ENCODE results near the gene FOCAD.
"Not testable (repeated sequence)": the region's sequence is repeated elsewhere in the genome, so short reads cannot be mapped to it uniquely, and the experiment has no call there.

Gene FOCAD

DNA sequence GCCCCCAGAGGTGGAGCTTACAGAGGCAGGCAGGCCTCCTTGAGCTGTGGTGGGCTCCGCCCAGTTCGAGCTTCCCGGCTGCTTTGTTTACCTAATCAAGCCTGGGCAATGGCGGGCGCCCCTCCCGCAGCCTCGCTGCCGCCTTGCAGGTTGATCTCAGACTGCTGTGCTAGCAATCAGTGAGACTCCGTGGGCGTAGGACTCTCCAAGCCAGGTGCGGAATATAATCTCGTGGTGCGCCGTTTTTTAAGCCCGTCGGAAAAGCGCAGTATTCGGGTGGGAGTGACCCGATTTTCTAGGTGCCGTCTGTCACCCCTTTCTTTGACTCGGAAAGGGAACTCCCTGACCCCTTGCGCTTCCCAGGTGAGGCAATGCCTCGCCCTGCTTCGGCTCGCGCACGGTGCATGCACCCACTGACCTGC lies 25.8 kb upstream of the FOCAD start:
- not testable (repeated sequence) for H3K27me3 ChIP-seq (ENCODE audit: control insufficient read depth in 3 of 3, insufficient read depth in 3 of 3, low read depth in 1 of 3, low read length in 3 of 3); H3K4ac ChIP-seq (ENCODE audit: low read length); H3K23ac ChIP-seq (ENCODE audit: low read depth, low read length, poor library complexity); H2BK15ac ChIP-seq (ENCODE audit: low read length); H2AK5ac ChIP-seq (ENCODE audit: low read depth, low read length); H4K91ac ChIP-seq (ENCODE audit: low read depth, low read length, poor library complexity); H3K14ac ChIP-seq (ENCODE audit: low read length); H3K36me3 ChIP-seq (replicated peaks in 1 of 2; ENCODE audit: control insufficient read depth in 2 of 2, insufficient read depth in 2 of 2, low read length in 2 of 2); DNase-seq (ENCODE audit: low spot score); H2BK12ac ChIP-seq (ENCODE audit: low read length); H3K79me1 ChIP-seq (ENCODE audit: low read depth, low read length); H2BK5ac ChIP-seq (ENCODE audit: low read length); H2BK120ac ChIP-seq (ENCODE audit: low read depth, low read length); H4K8ac ChIP-seq (ENCODE audit: low read depth, low read length); H3K9me3 ChIP-seq (replicated peaks in 1 of 2; ENCODE audit: control insufficient read depth in 2 of 2, insufficient read depth in 1 of 2, low read depth in 1 of 2, low read length in 2 of 2)
- Histone ChIP-seq H3K27ac (replicated peaks; ENCODE audit: low read length) (peak overlapping the region; percentile 31), H3K9ac (ENCODE audit: low read depth, low read length, poor library complexity) (peak overlapping the region; percentile 70), H2AFZ (ENCODE audit: low read length) (peak overlapping the region; percentile 85), H3K4me3 (ENCODE audit: low read length in 2 of 2) (peak overlapping the region; percentile 87 to 89), H3K18ac (ENCODE audit: low read length) (peak overlapping the region; percentile 83), H3K4me2 (ENCODE audit: insufficient read depth, low read length, poor library complexity, severe bottlenecking) (peak overlapping the region; percentile 49), H3K4me1 (ENCODE audit: control insufficient read depth in 2 of 2, insufficient read depth in 1 of 2, low read depth in 1 of 2, low read length in 2 of 2) (peaks cover 2 to 15% of the 10 kb centered on the region in 2 donors)
- WGBS, 2 donors (ENCODE audit: extremely low coverage in 2 of 2, insufficient read length in 2 of 2, insufficient replicate concordance in 1 of 2), result no CpG with 5 or more reads among the region's 27 CpGs

DNA sequence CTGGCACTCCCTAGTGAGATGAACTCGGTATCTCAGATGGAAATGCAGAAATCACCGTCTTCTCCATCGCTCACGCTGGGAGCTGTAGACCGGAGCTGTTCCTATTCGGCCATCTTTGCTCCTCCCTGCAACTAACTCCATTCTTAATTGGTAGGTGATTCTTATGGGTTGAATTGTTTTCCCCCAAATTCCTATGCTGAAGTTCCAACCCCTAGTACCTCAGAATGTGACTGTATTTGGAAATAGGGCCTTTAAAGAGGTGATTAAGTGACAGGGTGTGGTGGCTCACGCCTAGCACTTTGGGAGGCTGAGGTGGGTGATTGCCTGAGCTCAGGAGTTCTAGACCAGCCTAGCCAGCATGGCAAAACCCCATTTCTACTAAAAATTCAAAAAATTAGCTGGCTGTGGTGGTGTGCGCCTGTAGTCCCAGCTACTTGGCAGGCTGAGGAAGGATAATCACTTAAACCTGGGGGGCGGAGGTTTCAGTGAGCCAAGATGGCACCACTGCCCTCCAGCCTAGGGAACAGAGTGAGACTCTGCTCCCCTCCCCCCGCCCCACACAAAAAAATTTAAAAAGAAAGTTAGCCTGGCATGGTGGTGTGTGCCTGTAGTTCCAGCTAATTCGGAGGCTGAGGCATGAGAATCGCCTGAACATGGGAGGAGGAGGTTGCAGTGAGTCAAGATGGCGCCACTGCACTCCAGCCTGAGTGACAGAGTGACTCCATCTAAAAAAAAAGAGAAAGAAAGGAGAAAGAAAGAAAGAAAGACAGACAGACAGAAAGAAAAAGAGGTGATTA lies 25.2 kb upstream of the FOCAD start:
- Histone ChIP-seq H3K18ac (ENCODE audit: low read length) (peak overlapping the region; percentile 83), H2BK5ac (ENCODE audit: low read length) (no peak overlapping the region), H4K91ac (ENCODE audit: low read depth, low read length, poor library complexity) (no peak overlapping the region), H2BK12ac (ENCODE audit: low read length) (no peak overlapping the region), H3K27ac (replicated peaks; ENCODE audit: low read length) (peak overlapping the region; percentile 31), H3K79me1 (ENCODE audit: low read depth, low read length) (no peaks in the 10 kb centered on the region), H2AK5ac (ENCODE audit: low read depth, low read length) (no peak overlapping the region), H3K23ac (ENCODE audit: low read depth, low read length, poor library complexity) (no peak overlapping the region), H3K9ac (ENCODE audit: low read depth, low read length, poor library complexity) (peak overlapping the region; percentile 70), H3K14ac (ENCODE audit: low read length) (no peak overlapping the region), H3K9me3 (replicated peaks in 1 of 2; ENCODE audit: control insufficient read depth in 2 of 2, insufficient read depth in 1 of 2, low read depth in 1 of 2, low read length in 2 of 2) (no peaks in the 10 kb centered on the region), H2BK15ac (ENCODE audit: low read length) (no peak overlapping the region), H2AFZ (ENCODE audit: low read length) (peak overlapping the region; percentile 85), H3K4ac (ENCODE audit: low read length) (no peak overlapping the region), H3K4me2 (ENCODE audit: insufficient read depth, low read length, poor library complexity, severe bottlenecking) (peak overlapping the region; percentile 49), H2BK120ac (ENCODE audit: low read depth, low read length) (no peak overlapping the region), H3K4me1 (ENCODE audit: control insufficient read depth in 2 of 2, insufficient read depth in 1 of 2, low read depth in 1 of 2, low read length in 2 of 2) (peaks cover 2 to 15% of the 10 kb centered on the region in 2 donors), H3K27me3 (ENCODE audit: control insufficient read depth in 3 of 3, insufficient read depth in 3 of 3, low read depth in 1 of 3, low read length in 3 of 3) (no peaks in the 10 kb centered on the region), H3K4me3 (ENCODE audit: low read length in 2 of 2) (peak overlapping the region; percentile 87 to 89), H3K36me3 (replicated peaks in 1 of 2; ENCODE audit: control insufficient read depth in 2 of 2, insufficient read depth in 2 of 2, low read length in 2 of 2) (no peaks in the 10 kb centered on the region), H4K8ac (ENCODE audit: low read depth, low read length) (no peak overlapping the region)
- WGBS, 2 donors (ENCODE audit: extremely low coverage in 2 of 2, insufficient read length in 2 of 2, insufficient replicate concordance in 1 of 2), result no CpG with 5 or more reads among the region's 13 CpGs
- DNase-seq (ENCODE audit: low spot score), result no peak

DNA sequence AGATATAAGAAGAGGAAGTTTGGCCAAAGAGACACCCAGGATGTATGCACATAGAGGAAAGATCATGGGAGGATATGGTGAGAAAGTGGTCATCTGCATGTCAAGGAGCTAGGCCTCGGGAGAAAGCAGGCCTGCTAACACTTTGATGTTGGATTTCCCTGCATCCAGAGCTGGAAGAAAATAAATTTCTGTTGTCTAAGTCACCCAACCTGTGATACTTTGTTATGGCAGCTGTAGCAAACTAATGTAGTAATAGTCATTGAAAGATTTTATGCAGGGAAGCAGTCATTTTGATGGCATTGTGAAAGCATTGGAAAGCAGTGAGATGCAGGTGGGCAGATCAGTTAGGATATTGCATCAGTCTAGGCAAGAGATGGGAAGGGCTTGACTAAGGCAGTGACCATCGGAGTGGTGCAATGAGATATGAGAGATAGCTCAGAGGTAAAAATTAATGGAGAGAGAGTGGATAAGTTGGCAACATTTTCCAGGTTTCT lies 24.5 kb upstream of the FOCAD start:
- WGBS, 2 donors (ENCODE audit: extremely low coverage in 2 of 2, insufficient read length in 2 of 2, insufficient replicate concordance in 1 of 2), result no CpG with 5 or more reads among the region's 2 CpGs

DNA sequence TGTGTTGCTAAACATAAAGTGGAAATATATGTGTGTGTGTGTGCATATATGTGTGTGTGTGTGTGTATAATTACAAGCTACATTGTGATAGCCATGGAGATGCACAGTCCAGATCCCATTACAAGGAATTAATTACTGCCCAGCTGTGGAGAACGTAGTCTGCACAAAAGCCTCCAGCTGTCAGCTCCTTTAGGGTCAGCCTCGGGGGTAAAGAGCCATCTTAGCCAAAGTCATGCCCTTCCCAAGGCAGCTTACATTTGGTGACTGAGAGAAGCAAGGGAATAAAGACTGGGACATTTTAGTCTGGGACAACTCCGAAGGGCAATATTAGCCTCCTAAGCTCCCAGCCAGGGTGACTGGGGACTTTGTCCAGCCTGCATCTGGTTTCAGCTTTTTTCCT lies 21.9 kb upstream of the FOCAD start:
- Histone ChIP-seq H2BK15ac (ENCODE audit: low read length) (no peak overlapping the region), H3K9me3 (replicated peaks in 1 of 2; ENCODE audit: control insufficient read depth in 2 of 2, insufficient read depth in 1 of 2, low read depth in 1 of 2, low read length in 2 of 2) (no peaks in the 10 kb centered on the region), H3K27ac (replicated peaks; ENCODE audit: low read length) (no peak overlapping the region), H3K14ac (ENCODE audit: low read length) (no peak overlapping the region), H3K27me3 (ENCODE audit: control insufficient read depth in 3 of 3, insufficient read depth in 3 of 3, low read depth in 1 of 3, low read length in 3 of 3) (no peaks in the 10 kb centered on the region), H2AFZ (ENCODE audit: low read length) (no peak overlapping the region), H3K79me1 (ENCODE audit: low read depth, low read length) (no peaks in the 10 kb centered on the region), H4K91ac (ENCODE audit: low read depth, low read length, poor library complexity) (no peak overlapping the region), H3K23ac (ENCODE audit: low read depth, low read length, poor library complexity) (no peak overlapping the region), H2AK5ac (ENCODE audit: low read depth, low read length) (no peak overlapping the region), H3K4ac (ENCODE audit: low read length) (no peak overlapping the region), H3K4me2 (ENCODE audit: insufficient read depth, low read length, poor library complexity, severe bottlenecking) (no peak overlapping the region), H4K8ac (ENCODE audit: low read depth, low read length) (no peak overlapping the region), H3K4me3 (ENCODE audit: low read length in 2 of 2) (no peak overlapping the region), H3K36me3 (replicated peaks in 1 of 2; ENCODE audit: control insufficient read depth in 2 of 2, insufficient read depth in 2 of 2, low read length in 2 of 2) (no peaks in the 10 kb centered on the region), H3K9ac (ENCODE audit: low read depth, low read length, poor library complexity) (no peak overlapping the region), H3K4me1 (ENCODE audit: control insufficient read depth in 2 of 2, insufficient read depth in 1 of 2, low read depth in 1 of 2, low read length in 2 of 2) (peaks cover 2 to 15% of the 10 kb centered on the region in 2 donors), H2BK5ac (ENCODE audit: low read length) (no peak overlapping the region), H3K18ac (ENCODE audit: low read length) (no peak overlapping the region), H2BK12ac (ENCODE audit: low read length) (no peak overlapping the region), H2BK120ac (ENCODE audit: low read depth, low read length) (no peak overlapping the region)
- no peak for DNase-seq (ENCODE audit: low spot score)
- no CpG with 5 or more reads among the region's 3 CpGs for WGBS, 2 donors (ENCODE audit: extremely low coverage in 2 of 2, insufficient read length in 2 of 2, insufficient replicate concordance in 1 of 2)

More for the DNA sequence above, 24.5 kb upstream of the FOCAD start:
- Histone ChIP-seq H3K4me2 (ENCODE audit: insufficient read depth, low read length, poor library complexity, severe bottlenecking) (peak overlapping the region; percentile 49), H2AFZ (ENCODE audit: low read length) (peak overlapping the region; percentile 85), H3K27ac (replicated peaks; ENCODE audit: low read length) (no peak overlapping the region), H3K79me1 (ENCODE audit: low read depth, low read length) (no peaks in the 10 kb centered on the region), H3K4ac (ENCODE audit: low read length) (no peak overlapping the region), H2BK5ac (ENCODE audit: low read length) (no peak overlapping the region), H3K27me3 (ENCODE audit: control insufficient read depth in 3 of 3, insufficient read depth in 3 of 3, low read depth in 1 of 3, low read length in 3 of 3) (no peaks in the 10 kb centered on the region), H3K36me3 (replicated peaks in 1 of 2; ENCODE audit: control insufficient read depth in 2 of 2, insufficient read depth in 2 of 2, low read length in 2 of 2) (no peaks in the 10 kb centered on the region), H2BK15ac (ENCODE audit: low read length) (no peak overlapping the region), H3K14ac (ENCODE audit: low read length) (no peak overlapping the region), H3K9ac (ENCODE audit: low read depth, low read length, poor library complexity) (no peak overlapping the region), H4K91ac (ENCODE audit: low read depth, low read length, poor library complexity) (no peak overlapping the region), H3K23ac (ENCODE audit: low read depth, low read length, poor library complexity) (no peak overlapping the region), H2AK5ac (ENCODE audit: low read depth, low read length) (no peak overlapping the region), H3K18ac (ENCODE audit: low read length) (no peak overlapping the region), H3K4me3 (ENCODE audit: low read length in 2 of 2) (peak overlapping the region in 1 of 2 donors; percentile 89), H2BK120ac (ENCODE audit: low read depth, low read length) (no peak overlapping the region), H2BK12ac (ENCODE audit: low read length) (no peak overlapping the region), H3K9me3 (replicated peaks in 1 of 2; ENCODE audit: control insufficient read depth in 2 of 2, insufficient read depth in 1 of 2, low read depth in 1 of 2, low read length in 2 of 2) (no peaks in the 10 kb centered on the region), H4K8ac (ENCODE audit: low read depth, low read length) (no peak overlapping the region), H3K4me1 (ENCODE audit: control insufficient read depth in 2 of 2, insufficient read depth in 1 of 2, low read depth in 1 of 2, low read length in 2 of 2) (peaks cover 2 to 15% of the 10 kb centered on the region in 2 donors)
- no peak for DNase-seq (ENCODE audit: low spot score)

Measured in neuronal stem cell (in vitro differentiated cells).